Measurements from ENCODE around the gene LNPEP.
"Not testable (repeated sequence)": the region's sequence is repeated elsewhere in the genome, so short reads cannot be mapped to it uniquely, and the experiment has no call there.

The LNPEP gene

DNA sequence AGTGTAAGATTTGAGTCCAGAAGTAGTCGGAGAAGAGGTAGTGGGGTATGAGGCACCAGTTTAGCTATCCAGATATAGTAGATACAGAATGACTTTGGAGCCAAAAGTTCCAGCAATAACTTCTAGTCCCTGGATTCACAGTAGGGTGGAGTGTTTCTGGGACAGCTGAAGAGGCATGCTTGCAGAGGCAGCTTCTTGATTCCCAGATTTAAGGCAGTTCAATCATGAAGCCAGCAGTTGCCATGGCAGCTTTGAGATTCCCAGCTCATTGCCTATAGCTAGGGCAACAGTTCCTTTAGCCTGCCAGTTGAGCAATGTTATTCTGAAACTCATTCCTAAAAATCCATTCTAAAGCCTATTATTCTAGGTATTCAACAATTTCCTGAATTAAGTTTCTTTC is 127.4 kb downstream of the LNPEP start:
- DNase-seq (ENCODE audit: low spot score): no peak

DNA sequence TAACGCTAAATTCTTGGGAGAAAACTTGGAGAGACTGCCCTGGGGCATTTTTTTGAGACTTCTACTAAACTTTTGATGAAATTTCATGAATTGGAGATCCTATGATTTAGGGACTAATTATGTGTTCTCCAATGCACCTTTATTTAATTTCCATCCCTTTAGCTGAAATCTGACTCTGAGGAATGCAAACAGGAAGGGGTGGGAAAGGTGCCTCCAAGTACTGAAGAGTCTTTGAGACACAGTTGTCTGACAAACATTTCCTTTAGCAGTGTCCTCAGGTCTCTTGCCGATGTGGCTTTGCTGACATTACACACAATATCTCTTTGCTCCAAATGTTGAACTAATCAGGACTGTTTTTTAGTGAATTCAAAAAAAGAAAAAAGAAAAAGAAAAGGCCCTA is 129.6 kb downstream of the LNPEP start:
- no peak for DNase-seq (ENCODE audit: low spot score)

DNA sequence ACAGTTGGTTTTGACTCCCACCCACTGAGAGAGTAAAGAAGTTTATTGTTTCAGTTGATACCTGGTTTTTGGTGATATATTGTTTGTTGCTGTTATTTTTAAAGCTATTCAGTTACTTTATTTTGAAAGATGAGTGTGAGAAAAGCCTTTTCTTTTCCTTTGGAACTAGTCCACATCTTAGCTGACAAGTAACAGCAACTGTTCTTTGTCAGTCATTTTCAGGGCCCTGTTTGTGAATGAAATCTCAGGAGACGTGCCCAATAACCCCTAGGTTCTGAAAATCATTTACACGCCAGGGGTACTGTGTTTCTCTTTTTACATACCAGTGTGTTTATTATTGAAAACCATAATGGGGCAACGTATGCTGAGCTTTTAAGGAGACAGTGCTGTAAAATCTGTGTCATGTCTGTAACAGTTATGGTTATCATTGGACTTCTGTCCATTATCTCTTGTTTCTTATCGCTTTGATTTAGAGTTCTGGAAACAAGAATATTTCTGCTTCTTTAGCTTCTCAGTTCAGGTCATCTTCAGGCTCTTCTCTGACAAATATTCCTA is 131.5 kb downstream of the LNPEP start:
- DNase-seq (ENCODE audit: low spot score): no peak

DNA sequence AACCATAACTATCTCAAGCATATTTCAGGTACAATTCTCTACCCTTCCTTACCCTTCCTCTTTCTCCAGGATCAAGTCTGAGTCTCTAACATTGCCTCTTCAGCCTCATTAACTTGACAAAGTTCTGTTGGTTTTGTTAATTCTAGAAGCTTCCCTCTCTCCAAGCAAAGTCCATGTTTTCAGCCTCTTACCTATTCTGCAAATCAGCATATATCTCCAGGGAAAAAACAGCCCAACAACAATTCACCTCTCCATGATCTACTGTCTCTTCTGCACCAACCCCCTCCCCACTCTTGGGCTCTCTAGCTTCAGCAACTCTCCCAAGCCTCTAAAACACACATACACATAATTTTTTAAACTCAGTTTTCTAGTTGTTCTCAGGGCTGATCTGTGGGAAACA is 134.4 kb downstream of the LNPEP start:
- no peak for DNase-seq (ENCODE audit: low spot score)

DNA sequence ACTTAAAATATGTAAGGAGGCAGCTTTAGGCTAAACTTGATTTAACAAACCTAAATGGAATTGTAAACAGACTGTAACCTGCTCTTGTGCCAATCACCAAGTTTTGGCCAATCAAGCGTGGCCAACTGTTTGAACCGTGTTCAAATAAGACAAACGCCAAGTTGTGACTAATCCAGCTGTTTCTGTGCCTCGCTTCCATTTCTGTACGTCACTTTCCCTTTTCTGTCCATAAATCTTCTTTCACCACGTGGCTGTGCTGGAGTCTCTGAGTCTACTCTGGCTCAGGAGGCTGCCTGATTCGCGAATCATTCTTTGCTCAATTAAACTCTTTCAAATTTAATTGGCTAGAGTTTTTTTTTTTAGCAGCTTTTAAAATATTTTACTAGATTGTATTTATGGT is 135.2 kb downstream of the LNPEP start:
- DNase-seq (ENCODE audit: low spot score): peak; percentile 54

DNA sequence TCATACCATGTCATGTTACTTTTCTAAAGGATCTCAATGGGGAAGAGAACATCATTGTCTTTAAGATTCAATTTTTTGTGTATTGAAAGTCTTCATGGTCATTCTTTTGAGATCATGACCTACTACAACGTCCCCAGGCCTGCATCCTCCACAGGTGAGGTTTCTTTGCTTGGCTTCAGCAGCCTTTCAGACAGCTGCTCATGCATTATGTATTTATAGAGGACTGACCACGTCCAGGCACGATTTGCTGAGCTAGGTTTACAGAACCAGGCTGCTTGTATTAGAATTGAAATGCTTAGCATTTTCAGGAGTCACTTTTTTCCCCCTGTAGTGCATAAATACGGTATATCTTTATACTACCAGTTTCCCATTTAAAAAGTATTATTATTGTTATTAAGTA is 136.1 kb downstream of the LNPEP start:
- no peak for DNase-seq (ENCODE audit: low spot score)

DNA sequence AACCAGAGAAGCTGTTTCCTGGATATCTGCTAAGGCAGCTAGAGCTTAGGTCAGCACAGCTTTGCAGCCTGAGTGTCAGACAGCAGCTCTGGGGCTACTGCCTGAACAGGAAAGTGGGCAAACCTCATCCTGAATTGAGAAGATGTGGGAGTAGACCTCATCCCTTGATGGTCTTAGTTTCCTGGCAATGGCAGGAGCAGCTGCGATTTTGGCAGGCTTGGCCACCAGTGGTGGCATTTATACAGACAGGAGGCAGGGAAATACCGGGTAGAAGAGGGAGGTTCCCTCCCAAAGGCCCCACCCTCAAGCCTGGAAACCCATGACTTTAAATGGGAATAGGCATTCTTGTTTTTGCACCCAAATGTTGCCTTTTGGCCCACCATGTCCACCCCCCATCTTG is 136.8 kb downstream of the LNPEP start:
- no peak for DNase-seq (ENCODE audit: low spot score)

DNA sequence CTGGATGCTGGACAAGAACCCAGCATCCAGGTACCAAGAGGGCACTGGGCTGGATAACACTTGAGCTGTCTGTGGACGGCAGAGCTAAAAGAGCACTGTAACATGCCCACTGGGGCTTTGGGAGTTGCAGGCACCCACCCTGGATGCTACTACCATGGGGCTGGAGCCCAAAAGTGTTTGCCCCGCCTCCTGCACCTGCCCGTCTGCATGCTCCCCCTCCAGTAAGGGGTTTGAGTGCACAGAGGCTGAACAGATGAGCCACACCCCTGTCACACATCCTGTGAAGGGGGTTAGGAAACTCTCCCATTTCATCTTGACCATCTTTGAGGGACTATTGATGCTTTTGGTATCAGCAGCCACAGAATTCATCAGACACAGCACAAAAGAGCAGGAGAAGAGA is 137.5 kb downstream of the LNPEP start:
- DNase-seq (ENCODE audit: low spot score): no peak

DNA sequence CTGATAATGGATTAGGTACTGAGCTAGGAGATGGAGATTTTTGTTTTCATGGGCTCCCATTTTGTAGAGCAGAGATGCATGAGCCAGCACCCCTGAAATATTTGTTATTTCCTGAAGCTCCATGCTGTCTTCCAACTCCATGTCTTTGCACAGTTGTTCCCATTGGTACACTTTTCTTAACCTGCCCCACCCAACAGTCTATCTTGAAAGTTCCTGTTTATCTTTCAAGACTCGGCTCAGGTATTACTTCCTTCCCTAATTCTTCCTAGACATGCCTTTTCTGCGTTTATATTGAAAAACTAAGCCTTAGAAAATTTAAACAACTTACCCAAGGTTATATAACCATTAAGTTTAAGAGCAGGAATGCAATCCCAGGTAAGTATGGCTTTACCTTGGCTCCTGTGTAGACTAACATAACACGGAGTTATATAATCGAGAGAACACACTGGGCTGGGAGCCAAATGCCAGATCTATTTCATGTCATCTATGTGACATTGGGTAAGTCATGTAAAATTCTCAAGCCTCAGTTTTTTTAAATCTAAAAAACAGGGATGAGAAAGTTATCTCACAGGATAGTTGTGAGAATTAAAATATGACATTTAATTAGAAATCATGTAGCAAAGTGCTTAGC is 139.1 kb downstream of the LNPEP start:
- no peak for DNase-seq (ENCODE audit: low spot score)

DNA sequence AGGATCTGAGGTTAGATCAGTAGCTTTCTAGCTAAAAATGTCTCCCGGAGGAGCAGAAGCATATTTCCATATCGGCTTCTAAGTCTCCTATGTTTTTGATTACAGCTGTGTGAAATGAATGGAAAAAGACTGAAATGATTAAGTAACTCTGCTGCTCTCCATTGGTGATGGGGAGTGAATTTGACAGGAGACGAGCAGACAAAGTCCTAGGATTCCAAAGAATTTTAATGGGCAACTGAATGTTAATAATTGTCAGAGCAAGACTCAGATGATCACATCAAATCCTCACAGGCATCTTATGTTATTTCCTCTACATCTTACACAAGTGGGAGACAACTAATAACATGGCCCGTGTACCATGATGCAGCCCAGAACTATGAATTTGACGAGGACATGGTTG is 139.8 kb downstream of the LNPEP start:
- no peak for DNase-seq (ENCODE audit: low spot score)

DNA sequence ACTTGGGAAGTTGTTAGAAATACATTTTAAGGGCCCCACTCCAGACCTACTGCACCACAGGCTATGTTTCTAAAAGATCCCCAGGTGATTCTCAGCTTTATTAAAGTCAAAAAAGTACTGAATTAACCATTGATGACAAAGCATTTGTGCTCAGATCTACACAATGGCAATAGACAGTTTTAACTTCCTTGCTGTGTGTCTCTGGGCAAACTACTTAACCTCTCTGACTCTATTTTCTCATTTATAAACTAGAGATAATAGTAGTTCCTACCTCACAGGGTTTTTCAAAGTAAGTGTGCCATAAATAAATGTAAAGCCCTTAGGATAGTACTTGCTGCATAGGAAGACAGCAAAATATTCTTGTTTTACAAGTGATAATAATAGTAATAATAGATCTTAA is 140.2 kb downstream of the LNPEP start:
- no peak for DNase-seq (ENCODE audit: low spot score)

DNA sequence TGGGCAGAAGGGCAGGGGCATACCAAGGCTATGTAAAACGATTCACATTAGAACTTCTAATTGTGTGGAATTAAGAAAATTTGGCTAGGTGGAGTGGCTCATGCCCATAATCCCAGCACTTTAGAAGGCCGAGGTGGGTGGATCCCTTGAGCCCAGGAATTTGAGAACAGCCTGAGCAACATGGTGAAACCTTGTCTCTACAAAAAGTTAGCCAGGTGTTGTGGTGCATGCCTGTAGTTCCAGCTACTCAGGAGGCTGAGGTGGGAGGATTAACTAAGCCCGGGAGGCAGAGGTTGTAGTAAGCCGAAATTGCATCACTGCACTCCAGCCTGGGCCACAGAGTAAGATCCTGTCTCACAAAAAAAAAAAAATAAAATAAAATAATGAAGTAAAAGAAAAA is 141.4 kb downstream of the LNPEP start:
- DNase-seq (ENCODE audit: low spot score): no peak

DNA sequence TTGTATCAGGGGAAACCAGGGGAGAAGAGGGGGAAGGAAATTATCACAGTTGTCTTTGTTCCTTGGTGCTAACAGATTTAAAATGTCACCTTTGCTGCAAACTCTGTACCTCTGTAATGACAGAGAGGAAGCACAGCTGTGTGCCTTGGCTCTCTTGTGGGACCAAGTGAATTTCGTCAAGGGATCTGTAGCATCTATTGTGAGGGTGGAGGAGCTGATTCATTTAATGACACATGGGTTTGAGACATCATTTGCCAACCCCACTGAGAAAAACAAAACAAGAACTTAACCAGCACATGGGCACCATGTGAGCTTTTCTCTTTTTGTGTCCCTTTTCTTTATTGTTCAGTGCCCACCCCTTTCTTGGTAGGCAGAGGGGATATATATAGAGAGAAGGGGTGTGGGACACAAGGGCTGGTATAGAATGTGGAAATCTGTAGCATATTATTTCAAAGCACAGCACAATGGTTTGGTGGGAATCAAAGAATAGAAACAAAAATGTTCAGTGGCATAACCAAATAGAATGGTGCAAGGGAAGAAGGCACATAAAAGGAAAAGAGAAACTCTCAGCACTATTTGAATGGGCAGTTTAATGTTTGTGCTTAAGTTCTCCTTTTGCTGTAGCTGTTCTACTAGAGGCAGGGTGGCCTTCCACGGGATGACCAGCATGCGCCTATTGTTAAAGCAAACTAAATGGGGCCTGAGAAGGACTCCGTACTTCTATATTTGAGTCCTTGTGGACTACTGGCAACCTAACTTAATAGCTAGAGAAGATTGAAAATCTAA is 143.3 kb downstream of the LNPEP start:
- no peak for DNase-seq (ENCODE audit: low spot score)

DNA sequence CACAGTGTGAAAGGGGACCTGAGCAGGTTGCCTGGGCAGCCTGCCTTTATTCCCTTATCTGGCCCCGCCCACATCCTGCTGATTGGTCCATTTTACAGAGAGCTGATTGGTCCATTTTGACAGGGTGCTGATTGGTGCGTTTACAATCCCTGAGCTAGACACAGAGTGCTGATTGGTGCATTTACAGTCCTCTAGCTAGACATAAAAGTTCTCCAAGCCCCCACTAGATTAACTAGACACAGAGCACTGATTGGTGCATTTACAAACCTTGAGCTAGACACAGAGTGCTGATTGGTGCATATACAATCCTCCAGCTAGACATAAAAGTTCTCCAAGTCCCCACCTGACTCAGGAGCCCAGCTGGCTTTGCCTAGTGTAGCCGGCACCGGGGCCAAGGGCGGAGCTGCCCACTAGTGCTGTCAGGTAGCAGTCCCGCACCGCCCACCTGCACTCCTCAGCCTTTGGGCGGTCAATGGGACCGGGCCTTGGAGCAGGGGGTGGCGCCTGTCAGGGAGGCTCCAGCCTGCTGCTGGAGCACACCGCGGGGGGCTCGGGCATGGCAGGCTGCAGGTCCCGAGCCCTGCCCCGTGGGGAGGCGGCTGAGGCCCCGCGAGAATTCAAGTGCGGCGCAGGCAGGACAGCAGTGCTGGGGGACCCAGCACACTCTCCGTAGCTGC is 149.0 kb downstream of the LNPEP start:
- DNase-seq (ENCODE audit: low spot score): not testable (repeated sequence)

DNA sequence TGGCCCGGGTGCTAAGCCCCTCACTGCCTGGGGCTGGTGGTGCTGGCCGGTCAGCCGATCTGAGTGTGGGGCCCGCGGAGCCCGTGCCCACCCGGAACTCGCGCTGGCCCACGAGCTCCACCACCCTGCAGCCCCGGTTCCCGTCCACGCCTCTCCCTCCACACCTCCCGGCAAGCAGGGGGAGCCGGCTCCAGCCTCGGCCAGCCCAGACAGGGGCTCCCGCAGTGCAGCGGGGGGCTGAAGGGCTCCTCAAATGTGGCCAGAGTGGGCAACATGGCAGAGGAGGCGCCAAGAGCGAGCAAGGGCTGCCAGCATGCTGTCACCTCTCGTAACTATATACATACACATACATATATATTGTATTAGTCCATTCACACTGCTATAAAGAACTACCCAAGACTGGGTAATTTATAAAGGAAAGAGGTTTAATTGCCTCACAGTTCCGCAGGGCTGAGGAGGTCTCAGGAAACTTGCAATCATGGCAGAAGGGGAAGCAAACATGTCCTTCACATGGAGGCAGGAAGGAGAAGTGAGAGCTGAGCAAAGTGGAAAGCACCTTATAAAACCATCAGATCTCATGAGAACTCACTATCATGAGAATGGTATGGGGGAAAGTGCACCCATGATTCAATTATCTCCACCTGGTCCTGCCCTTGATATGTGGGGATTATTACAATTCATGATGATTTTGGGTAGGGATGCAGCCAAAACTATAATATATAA is 149.7 kb downstream of the LNPEP start:
- DNase-seq (ENCODE audit: low spot score): no peak

Data from putamen (tissue), 1 donor.